Measurements from ENCODE around the gene SCAF11. TPM values are rescaled to one million over a fixed set of nuclear protein-coding genes. Genes with fewer than 3 reads are reported as not detected.
A peak's percentile ranks its signal among the peaks of the same experiment; 100 is the strongest.

The SCAF11 gene
- total and polyA plus RNA-seq, 2 experiments from 2014 or later = 77.0 to 84.8 TPM

- TF ChIP-seq ZNF331 (CRISPR knock-in tag; IDR thresholded peaks at IDR 0.05; ENCODE audit: low read depth) = no peak
- no peak for TF ChIP-seq EZH2 (IDR thresholded peaks at IDR 0.05; ENCODE audit: low read depth, unreplicated experiment)
- no peak for TF ChIP-seq EZH2phosphoT487 (IDR thresholded peaks at IDR 0.05; ENCODE audit: unreplicated experiment)
- TF ChIP-seq ZNF114 (CRISPR knock-in tag; IDR thresholded peaks at IDR 0.05) = no peak
- TF ChIP-seq POLR2AphosphoS5 (IDR thresholded peaks at IDR 0.05; ENCODE audit: low read depth) = no peak
Observed at GRCh38 chr12:45895961-45896360, 94.4 kb downstream of the SCAF11 start (continued).

GRCh38 chr12:45893240-45893639 lies 97.1 kb downstream of the SCAF11 start:
- Mint-ChIP-seq H3K4me3 (no peak overlapping the region), H3K36me3 (ENCODE audit: low read depth) (peaks cover 50% of the 10 kb centered on the region), H3K9me3 (no peaks in the 10 kb centered on the region; the same call in 2 of the 3 replicates), H3K27ac (no peak overlapping the region), H3K27me3 (ENCODE audit: insufficient read depth, low read depth, poor library complexity) (peaks cover 3% of the 10 kb centered on the region), H3K4me1 (peaks cover 10% of the 10 kb centered on the region; the same call in 2 of the 3 replicates)
- Histone ChIP-seq H4K20me1 (replicated peaks; ENCODE audit: insufficient read depth) (no peaks in the 10 kb centered on the region), H3K27ac (ENCODE audit: low read depth) (no peak overlapping the region), H3F3A (replicated peaks; ENCODE audit: low read depth) (no peaks in the 10 kb centered on the region), H3K4me1 (ENCODE audit: insufficient read depth) (no peaks in the 10 kb centered on the region), H3K4me3 (no peak overlapping the region), H3K79me2 (replicated peaks; ENCODE audit: insufficient read depth) (no peaks in the 10 kb centered on the region), H3K9me2 (ENCODE audit: insufficient read depth) (no peaks in the 10 kb centered on the region), H3K36me3 (ENCODE audit: insufficient read depth) (peaks cover 3% of the 10 kb centered on the region; the same call in 1 of the 2 replicates), H3K27me3 (ENCODE audit: insufficient read depth) (no peaks in the 10 kb centered on the region), H3K4me2 (no peak overlapping the region), H2AFZ (no peak overlapping the region)
- DNase-seq (ENCODE audit: low spot score) (peak; percentile 79), ATAC-seq (peak; percentile 96)
- TF ChIP-seq ZNF462 (CRISPR knock-in tag; IDR thresholded peaks at IDR 0.05) (no peak), ZNF114 (CRISPR knock-in tag; IDR thresholded peaks at IDR 0.05) (no peak), JUNB (IDR thresholded peaks at IDR 0.05; ENCODE audit: unreplicated experiment) (no peak)
- TF ChIP-seq, protein P1, sequence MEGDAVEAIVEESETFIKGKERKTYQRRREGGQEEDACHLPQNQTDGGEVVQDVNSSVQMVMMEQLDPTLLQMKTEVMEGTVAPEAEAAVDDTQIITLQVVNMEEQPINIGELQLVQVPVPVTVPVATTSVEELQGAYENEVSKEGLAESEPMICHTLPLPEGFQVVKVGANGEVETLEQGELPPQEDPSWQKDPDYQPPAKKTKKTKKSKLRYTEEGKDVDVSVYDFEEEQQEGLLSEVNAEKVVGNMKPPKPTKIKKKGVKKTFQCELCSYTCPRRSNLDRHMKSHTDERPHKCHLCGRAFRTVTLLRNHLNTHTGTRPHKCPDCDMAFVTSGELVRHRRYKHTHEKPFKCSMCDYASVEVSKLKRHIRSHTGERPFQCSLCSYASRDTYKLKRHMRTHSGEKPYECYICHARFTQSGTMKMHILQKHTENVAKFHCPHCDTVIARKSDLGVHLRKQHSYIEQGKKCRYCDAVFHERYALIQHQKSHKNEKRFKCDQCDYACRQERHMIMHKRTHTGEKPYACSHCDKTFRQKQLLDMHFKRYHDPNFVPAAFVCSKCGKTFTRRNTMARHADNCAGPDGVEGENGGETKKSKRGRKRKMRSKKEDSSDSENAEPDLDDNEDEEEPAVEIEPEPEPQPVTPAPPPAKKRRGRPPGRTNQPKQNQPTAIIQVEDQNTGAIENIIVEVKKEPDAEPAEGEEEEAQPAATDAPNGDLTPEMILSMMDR (conservative IDR thresholded peaks at IDR 0.05; ENCODE audit: low read depth in 2 of 2) = peak; percentile 63 to 66
